Heart right ventricle (tissue), 16 donors: Measurements from ENCODE around the gene FHIT. TPM values are rescaled to one million over a fixed set of nuclear protein-coding genes. Genes with fewer than 3 reads are reported as not detected.

ENCODE experiments used
- ATAC-seq, 8 donors: fragments of 200-7000 bp; cut with Tn5 transposase; one replicate each; pipeline ENCODE4 v1.9.1; 2020; ENCODE audit warnings: mild to moderate bottlenecking in 8 of 8, moderate library complexity in 8 of 8, moderate number of reproducible peaks in 1 of 8
- DNase-seq, 2 donors: peaks; one replicate each; pipeline ENCODE4 v3.0.0-alpha.2; 2020
- H3K27ac ChIP-seq, 10 donors: fragments of 200-600 bp; sonication (generic) in 2 of 10; one replicate each; pipeline versions ENCODE4 v1.5.0 to v1.8.0; 2020 to 2022; ENCODE audit warnings: mild to moderate bottlenecking in 3 of 10
- H3K27me3 ChIP-seq, 7 donors: fragments of 200-600 bp; one replicate each; pipeline ENCODE4 v1.8.0; 2021 to 2022; ENCODE audit warnings: mild to moderate bottlenecking in 2 of 7
- H3K36me3 ChIP-seq, 9 donors: fragments of 200-600 bp; sonication (generic) in 1 of 9; one replicate each; pipeline versions ENCODE4 v1.5.0 to v1.8.0; 2020 to 2022; ENCODE audit warnings: mild to moderate bottlenecking in 2 of 9
- H3K4me1 ChIP-seq, 9 donors: fragments of 200-600 bp; sonication (generic) in 1 of 9; one replicate each; pipeline versions ENCODE4 v1.5.0 to v1.8.0; 2020 to 2022; ENCODE audit warnings: mild to moderate bottlenecking in 4 of 9
- H3K4me3 ChIP-seq, 10 donors: fragments of 200-600 bp; sonication (generic) in 2 of 10; one replicate each; pipeline versions ENCODE4 v1.5.0 to v1.8.0; 2020 to 2022; ENCODE audit warnings: mild to moderate bottlenecking in 7 of 10, moderate library complexity in 2 of 10
- H3K9me3 ChIP-seq, 11 donors: fragments of 200-600 bp in 10 of 11; sonication (generic) in 2 of 11; one replicate each; pipeline versions ENCODE4 v1.5.0 to v1.8.0; 2013 to 2022; ENCODE audit warnings: mild to moderate bottlenecking in 2 of 11, control low read depth in 1 of 11, moderate library complexity in 1 of 11
- CTCF ChIP-seq, 9 donors: fragments of 200-600 bp; sonication (generic) in 2 of 9; IDR thresholded peaks; one replicate each; pipeline versions ENCODE4 v1.5.0 to v1.8.0; 2021 to 2022; ENCODE audit warnings: antibody characterized with exemption in 9 of 9, mild to moderate bottlenecking in 5 of 9, moderate library complexity in 1 of 9
- WGBS, 2 donors: extraction: QIAGEN DNeasy Blood & Tissue Kit; methylation state at CpG; one replicate each; pipeline ENCODE4 v1.1.7; 2013; ENCODE audit warnings: inconsistent platforms in 1 of 2; 5-methylcytosine and 5-hydroxymethylcytosine counted together
- intact Hi-C, 10 donors: fragments of 100-400 bp; cut with DNase I; formaldehyde crosslinking; loops; one replicate each; pipeline versions ENCODE4 v1.11.1 to v1.14.2; 2022
- polyA plus RNA-seq, 2 donors: library from polyadenylated mRNA; stranded (reverse); fragments of 200-250 nt; gene quantifications; one replicate each; pipeline ENCODE4 v1.2.3, GENCODE V29; 2013
- total RNA-seq, 10 donors: library from RNA; stranded (reverse); fragmentation: NEBNext Ultra II Directional in 3 of 10; extraction: Animal tissue kit (Norgen Biotek cat#: 25700) in 3 of 10; gene quantifications; one replicate each; pipeline versions ENCODE4 v1.2.1 to v1.2.4, GENCODE V29; 2021 to 2023
- donor health status: Arrhythmogenic right ventricular cardiomyopathy.
- donor health status: ischemic (EF 13 %, LVEDD 7.1; RV severe dilation, severe dysfunction).
- donor health status: healthy with polysubstance abuse.
- donor health status: DM: no; HTN: yes; CAD: no.
- donor health status: DM: no; HTN: no; CAD: no.
- donor health status: ischemic (EF 25% LVEDD 6.9; RV normal size, moderate dysfunction).
- donor health status: ischemic (EF 25% LVEDD 5.7; RV mildly dilated, moderate dysfunction).
- donor health status: healthy.
- donor health status: DM: yes; HTN: yes; CAD: no.
- donor health status: Ischemic cardiomyopathy.
- donor health status: ischemic (EF 35%, LVEDD 5.7; RV mildly dilated, moderate dysfunction).
- donor health status: nonischemic (EF 11% LVEDD 7.7; RV severe dilation, severe dysfunction).
- donor health status: DM: yes; HTN: yes; CAD: no.
- donor health status: PGD.
- donor health status: ischemic (EF 29% LVEDD 5.4; RV normal size, mild dysfunction).
- donor health status: nonischemic (EF 23%, LVEDD 6.1; RV moderate dilation, normal function).

Gene FHIT
- total and polyA plus RNA-seq, 12 donors, result 4.7 to 25.5 (median 18.3) TPM

GRCh38 chr3:59791774-59792308 is 1459.4 kb downstream of the FHIT start:
- Histone ChIP-seq H3K4me1 (no peaks in the 10 kb centered on the region), H3K27me3 (no peaks in the 10 kb centered on the region), H3K36me3 (no peaks in the 10 kb centered on the region), H3K9me3 (no peaks in the 10 kb centered on the region), H3K27ac (no peak overlapping the region), H3K4me3 (no peak overlapping the region)
- no peak for TF ChIP-seq CTCF (IDR thresholded peaks at IDR 0.05)
- intact Hi-C loops, result no loop called here
- DNase-seq, result no peak
- ATAC-seq, result no peak
- WGBS, 2 donors, result 77 to 86% methylated on average over 3 of the region's 3 CpGs

GRCh38 chr3:59790241-59790640 is 1461.0 kb downstream of the FHIT start:
- H3K27ac ChIP-seq, result no peak overlapping the region
- no peaks in the 10 kb centered on the region for H3K4me1 ChIP-seq
- intact Hi-C loops, result no loop called here
- H3K36me3 ChIP-seq, result no peaks in the 10 kb centered on the region
- WGBS, 2 donors, result 58 to 63% methylated on average over 1 of the region's 1 CpG
- no peak for TF ChIP-seq CTCF (IDR thresholded peaks at IDR 0.05)
- no peak for DNase-seq
- no peak overlapping the region for H3K4me3 ChIP-seq
- no peaks in the 10 kb centered on the region for H3K9me3 ChIP-seq
- peak in 2 of 8 donors; percentile 27 to 61 for ATAC-seq
- H3K27me3 ChIP-seq, result no peaks in the 10 kb centered on the region

- no peak overlapping the region for H3K4me3 ChIP-seq
- DNase-seq (no peak), ATAC-seq (no peak)
- H3K9me3 ChIP-seq, result no peaks in the 10 kb centered on the region
- no peaks in the 10 kb centered on the region for H3K4me1 ChIP-seq
- 91 to 93% methylated on average over 4 of the region's 4 CpGs for WGBS, 2 donors
- no peaks in the 10 kb centered on the region for H3K36me3 ChIP-seq
- H3K27ac ChIP-seq, result no peak overlapping the region
- no peak for TF ChIP-seq CTCF (IDR thresholded peaks at IDR 0.05)
- H3K27me3 ChIP-seq, result no peaks in the 10 kb centered on the region
- intact Hi-C loops, result no loop called here
Measured at GRCh38 chr3:59788801-59789200, 1462.5 kb downstream of the FHIT start.

- intact Hi-C loops, result no loop called here
- Histone ChIP-seq H3K4me1 (no peaks in the 10 kb centered on the region), H3K4me3 (no peak overlapping the region), H3K27me3 (no peaks in the 10 kb centered on the region), H3K27ac (no peak overlapping the region), H3K9me3 (no peaks in the 10 kb centered on the region), H3K36me3 (no peaks in the 10 kb centered on the region)
- WGBS, 2 donors, result 84 to 89% methylated on average over 3 of the region's 3 CpGs
- DNase-seq (no peak), ATAC-seq (no peak)
- no peak for TF ChIP-seq CTCF (IDR thresholded peaks at IDR 0.05)
Measured at GRCh38 chr3:59788133-59788532, 1463.1 kb downstream of the FHIT start.
